Neural progenitor cell (in vitro differentiated cells): Measurements from ENCODE around the gene PMCH. TPM values are rescaled to one million over a fixed set of nuclear protein-coding genes. Genes with fewer than 3 reads are reported as not detected.
A peak's percentile ranks its signal among the peaks of the same experiment; 100 is the strongest.
"Not testable (repeated sequence)": the region's sequence is repeated elsewhere in the genome, so short reads cannot be mapped to it uniquely, and the experiment has no call there.

ENCODE experiments used
- DNase-seq: peaks from one replicate; pipeline ENCODE4 v3.0.0-alpha.2; 2016; ENCODE audit warnings: low spot score
- H2AFZ ChIP-seq: fragments of 200-600 bp; sonication (generic); replicated peaks from 2 replicates; pipeline ENCODE4 v1.6.1; 2016; ENCODE audit warnings: antibody characterized with exemption
- H3F3A ChIP-seq: fragments of 200-600 bp; sonication (generic); 2 replicates; pipeline ENCODE4 v1.6.1; 2016; ENCODE audit warnings: antibody characterized with exemption, low read depth
- H3K27ac ChIP-seq: fragments of 200-600 bp; sonication (generic); 2 replicates; pipeline ENCODE4 v1.5.1; 2016; ENCODE audit warnings: mild to moderate bottlenecking
- H3K27me3 ChIP-seq: fragments of 200-600 bp; sonication (generic); 2 replicates; pipeline ENCODE4 v1.6.1; 2016; ENCODE audit warnings: mild to moderate bottlenecking, moderate library complexity
- H3K36me3 ChIP-seq: fragments of 200-600 bp; sonication (generic); 2 replicates; pipeline ENCODE4 v1.5.1; 2016
- H3K4me1 ChIP-seq: fragments of 200-600 bp; sonication (generic); 2 replicates; pipeline ENCODE4 v1.6.1; 2016; ENCODE audit warnings: mixed run types
- H3K4me2 ChIP-seq: fragments of 200-600 bp; sonication (generic); 2 replicates; pipeline ENCODE4 v1.6.1; 2016
- H3K4me3 ChIP-seq: fragments of 200-600 bp; sonication (generic); 2 replicates; pipeline ENCODE4 v1.5.1; 2016
- H3K79me2 ChIP-seq: fragments of 200-600 bp; sonication (generic); 2 replicates; pipeline ENCODE4 v1.6.1; 2016; ENCODE audit warnings: low read depth
- H3K9ac ChIP-seq: fragments of 200-600 bp; sonication (generic); 2 replicates; pipeline ENCODE4 v1.6.1; 2016
- H3K9me3 ChIP-seq: fragments of 200-600 bp; sonication (generic); 2 replicates; pipeline ENCODE4 v1.5.1; 2016; ENCODE audit warnings: low read depth
- H4K20me1 ChIP-seq: fragments of 200-600 bp; sonication (generic); 2 replicates; pipeline ENCODE4 v1.6.1; 2016; ENCODE audit warnings: low read depth
- H3K27ac Mint-ChIP-seq: 3 replicates; pipeline ENCODE4 v1.8.0; 2021; ENCODE audit warnings: mixed read lengths
- H3K27me3 Mint-ChIP-seq: 2 replicates; pipeline ENCODE4 v1.8.0; 2022; ENCODE audit warnings: low read depth, mild to moderate bottlenecking, inconsistent platforms, moderate library complexity, mixed read lengths; ENCODE audit not compliant: insufficient read depth
- H3K36me3 Mint-ChIP-seq: 3 replicates; pipeline ENCODE4 v1.8.0; 2021; ENCODE audit warnings: mixed read lengths
- H3K4me1 Mint-ChIP-seq: 3 replicates; pipeline ENCODE4 v1.8.0; 2021; ENCODE audit warnings: mixed read lengths
- H3K4me3 Mint-ChIP-seq: 3 replicates; pipeline ENCODE4 v1.8.0; 2021; ENCODE audit warnings: mild to moderate bottlenecking, moderate library complexity, mixed read lengths
- H3K9me3 Mint-ChIP-seq: 3 replicates; pipeline ENCODE4 v1.8.0; 2020; ENCODE audit warnings: mixed read lengths
- EZH2 ChIP-seq: fragments of 200-600 bp; sonication (generic); IDR thresholded peaks from 2 replicates; pipeline ENCODE4 v1.6.1; 2017; ENCODE audit warnings: antibody characterized with exemption, mild to moderate bottlenecking, moderate library complexity
- EZH2phosphoT487 ChIP-seq: fragments of 200-600 bp; sonication (generic); IDR thresholded peaks from 2 replicates; pipeline ENCODE4 v1.6.1; 2017; ENCODE audit warnings: antibody characterized with exemption
- total RNA-seq: library from RNA; depleted of rRNA; stranded (reverse); fragments of >200 nt; gene quantifications from 2 replicates; pipeline ENCODE4 v1.2.3, GENCODE V29; 2015; ENCODE audit warnings: low replicate concordance
- TF ChIP-seq, protein P1 (sequence below): fragments of 200-600 bp; sonication (generic); IDR thresholded peaks from 2 replicates; pipeline ENCODE4 v1.5.1; 2017; ENCODE audit warnings: antibody characterized with exemption, mild to moderate bottlenecking

Gene PMCH
- total RNA-seq, 1 donor from 2014 or later: not detected

DNA sequence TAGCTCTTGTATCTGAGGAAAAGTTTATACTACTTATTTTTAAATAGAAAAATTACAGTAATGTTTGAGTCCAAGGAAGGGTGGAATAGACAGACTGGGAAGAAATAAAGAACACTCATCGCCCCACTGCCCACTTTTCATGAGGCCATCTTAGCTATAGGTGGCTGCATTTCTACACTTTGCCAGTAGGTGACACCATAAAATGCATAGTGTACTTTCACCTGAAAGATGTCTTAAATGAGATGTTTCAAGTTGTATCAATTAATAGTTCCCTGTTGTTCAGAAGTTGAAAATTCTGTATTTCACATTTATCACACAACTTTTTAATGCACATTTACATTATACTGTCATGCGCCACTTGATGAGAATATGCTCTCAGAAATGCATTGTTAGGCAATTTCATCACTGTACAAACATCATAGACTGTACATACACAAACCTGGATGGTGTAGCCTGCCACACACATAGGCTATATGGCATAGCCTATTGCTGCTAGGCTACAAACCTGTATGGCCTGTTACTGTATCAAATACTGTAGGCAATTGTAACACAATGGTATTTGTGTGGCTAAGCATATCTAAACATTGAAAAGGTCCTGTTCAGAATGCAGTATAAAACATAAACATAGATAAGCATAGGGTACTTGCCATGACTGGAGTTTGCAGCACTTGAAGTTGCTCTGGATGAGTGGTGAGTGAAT, 27.6 kb downstream of the PMCH start:
- no peaks in the 10 kb centered on the region for H3K4me1 Mint-ChIP-seq
- H3K4me2 ChIP-seq: no peak overlapping the region
- H3K36me3 Mint-ChIP-seq: no peaks in the 10 kb centered on the region
- TF ChIP-seq, protein P1, sequence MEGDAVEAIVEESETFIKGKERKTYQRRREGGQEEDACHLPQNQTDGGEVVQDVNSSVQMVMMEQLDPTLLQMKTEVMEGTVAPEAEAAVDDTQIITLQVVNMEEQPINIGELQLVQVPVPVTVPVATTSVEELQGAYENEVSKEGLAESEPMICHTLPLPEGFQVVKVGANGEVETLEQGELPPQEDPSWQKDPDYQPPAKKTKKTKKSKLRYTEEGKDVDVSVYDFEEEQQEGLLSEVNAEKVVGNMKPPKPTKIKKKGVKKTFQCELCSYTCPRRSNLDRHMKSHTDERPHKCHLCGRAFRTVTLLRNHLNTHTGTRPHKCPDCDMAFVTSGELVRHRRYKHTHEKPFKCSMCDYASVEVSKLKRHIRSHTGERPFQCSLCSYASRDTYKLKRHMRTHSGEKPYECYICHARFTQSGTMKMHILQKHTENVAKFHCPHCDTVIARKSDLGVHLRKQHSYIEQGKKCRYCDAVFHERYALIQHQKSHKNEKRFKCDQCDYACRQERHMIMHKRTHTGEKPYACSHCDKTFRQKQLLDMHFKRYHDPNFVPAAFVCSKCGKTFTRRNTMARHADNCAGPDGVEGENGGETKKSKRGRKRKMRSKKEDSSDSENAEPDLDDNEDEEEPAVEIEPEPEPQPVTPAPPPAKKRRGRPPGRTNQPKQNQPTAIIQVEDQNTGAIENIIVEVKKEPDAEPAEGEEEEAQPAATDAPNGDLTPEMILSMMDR: peak; percentile 70
- TF ChIP-seq EZH2phosphoT487 (no peak), EZH2 (no peak)
- H3K9ac ChIP-seq: no peak overlapping the region
- no peaks in the 10 kb centered on the region for H3K9me3 Mint-ChIP-seq
- no peak overlapping the region for H3K27ac ChIP-seq
- no peaks in the 10 kb centered on the region for H4K20me1 ChIP-seq
- no peaks in the 10 kb centered on the region for H3K79me2 ChIP-seq
- H3K4me3 Mint-ChIP-seq: no peak overlapping the region
- no peaks in the 10 kb centered on the region for H3K27me3 Mint-ChIP-seq
- no peak overlapping the region for H3K27ac Mint-ChIP-seq
- no peaks in the 10 kb centered on the region for H3K4me1 ChIP-seq
- H3F3A ChIP-seq: no peaks in the 10 kb centered on the region
- peaks cover 3% of the 10 kb centered on the region for H3K36me3 ChIP-seq
- H2AFZ ChIP-seq: no peak overlapping the region
- peak; percentile 49 for DNase-seq
- H3K4me3 ChIP-seq: no peak overlapping the region
- no peaks in the 10 kb centered on the region for H3K9me3 ChIP-seq
- no peaks in the 10 kb centered on the region for H3K27me3 ChIP-seq

DNA sequence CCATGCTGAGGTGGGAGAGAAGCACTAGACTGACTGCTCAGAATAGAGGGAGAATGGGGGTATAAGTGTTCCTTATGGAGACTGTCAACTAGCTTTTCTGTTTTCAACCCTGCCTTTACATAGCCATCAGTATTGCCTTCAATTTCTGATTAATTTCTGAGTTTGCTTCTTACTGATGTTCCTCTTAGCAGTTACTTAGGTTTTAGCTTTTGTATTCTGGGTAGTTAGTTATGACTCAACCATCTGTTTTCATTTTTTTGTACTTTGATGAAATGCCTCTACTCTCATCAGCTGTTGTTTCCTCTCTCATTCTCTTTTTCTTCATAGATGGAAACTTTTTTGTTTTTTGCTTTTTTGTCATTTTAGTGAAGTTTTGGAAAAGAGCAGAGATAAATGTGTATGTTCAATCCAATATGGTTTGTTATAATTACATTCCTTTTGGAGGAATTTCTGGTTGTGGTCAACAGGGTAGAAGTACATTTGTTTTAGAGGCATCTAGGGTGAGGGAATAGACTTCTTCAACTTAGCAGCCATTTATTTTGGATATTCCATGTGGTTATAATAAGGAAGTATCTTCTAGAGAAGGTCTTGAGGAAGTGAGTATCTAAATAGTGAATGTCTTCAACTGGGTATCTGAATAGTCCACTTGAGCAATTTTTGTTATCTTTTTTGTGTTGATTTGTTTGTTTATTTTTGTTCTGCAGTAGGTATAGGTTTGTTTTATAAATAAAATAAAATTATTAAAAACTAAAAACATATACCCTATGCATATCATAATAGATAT, 29.6 kb downstream of the PMCH start:
- H4K20me1 ChIP-seq: no peaks in the 10 kb centered on the region
- no peak overlapping the region for H3K4me3 ChIP-seq
- H3K27ac ChIP-seq: no peak overlapping the region
- H3K9me3 ChIP-seq: no peaks in the 10 kb centered on the region
- Mint-ChIP-seq H3K4me3 (no peak overlapping the region), H3K9me3 (no peaks in the 10 kb centered on the region), H3K27me3 (no peaks in the 10 kb centered on the region), H3K27ac (no peak overlapping the region), H3K4me1 (no peaks in the 10 kb centered on the region), H3K36me3 (no peaks in the 10 kb centered on the region)
- TF ChIP-seq, protein P1: no peak
- TF ChIP-seq EZH2: no peak
- no peak for TF ChIP-seq EZH2phosphoT487
- H3K36me3 ChIP-seq: peaks cover 3% of the 10 kb centered on the region
- H3K9ac ChIP-seq: no peak overlapping the region
- H3K4me1 ChIP-seq: no peaks in the 10 kb centered on the region
- H3K4me2 ChIP-seq: no peak overlapping the region
- H3K79me2 ChIP-seq: no peaks in the 10 kb centered on the region
- no peak for DNase-seq
- H3K27me3 ChIP-seq: no peaks in the 10 kb centered on the region
- H2AFZ ChIP-seq: no peak overlapping the region
- no peaks in the 10 kb centered on the region for H3F3A ChIP-seq

DNA sequence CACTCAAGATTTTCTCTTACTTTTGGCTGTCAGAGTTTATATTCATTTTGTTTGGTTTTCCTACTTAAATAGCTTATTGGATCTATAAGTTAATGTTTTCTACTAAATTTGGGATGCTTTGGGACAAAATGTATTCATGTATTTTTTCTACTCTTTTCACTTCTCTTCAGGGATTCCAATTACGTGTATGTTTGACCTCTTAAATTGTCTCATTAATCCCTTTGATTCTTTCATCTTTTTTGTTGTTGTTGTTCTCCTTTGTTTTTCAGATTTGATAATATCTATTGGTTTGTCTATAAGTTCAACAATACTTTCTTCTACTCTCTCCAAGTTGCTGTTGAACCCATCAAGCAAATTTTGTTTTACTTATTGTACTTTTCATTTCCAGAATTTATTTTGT, 34.2 kb downstream of the PMCH start:
- Mint-ChIP-seq H3K27ac (no peak overlapping the region), H3K4me1 (no peaks in the 10 kb centered on the region), H3K36me3 (peaks cover 2% of the 10 kb centered on the region), H3K4me3 (no peak overlapping the region), H3K9me3 (no peaks in the 10 kb centered on the region), H3K27me3 (no peaks in the 10 kb centered on the region)
- Histone ChIP-seq H2AFZ (no peak overlapping the region), H3K27me3 (no peaks in the 10 kb centered on the region), H3K4me3 (no peak overlapping the region), H3K9me3 (no peaks in the 10 kb centered on the region), H3K79me2 (no peaks in the 10 kb centered on the region), H3K4me2 (no peak overlapping the region), H3K27ac (no peak overlapping the region), H3F3A (no peaks in the 10 kb centered on the region), H4K20me1 (no peaks in the 10 kb centered on the region), H3K36me3 (no peaks in the 10 kb centered on the region), H3K4me1 (no peaks in the 10 kb centered on the region), H3K9ac (no peak overlapping the region)
- DNase-seq: no peak
- TF ChIP-seq EZH2 (no peak), EZH2phosphoT487 (no peak)
- TF ChIP-seq, protein P1: no peak

DNA sequence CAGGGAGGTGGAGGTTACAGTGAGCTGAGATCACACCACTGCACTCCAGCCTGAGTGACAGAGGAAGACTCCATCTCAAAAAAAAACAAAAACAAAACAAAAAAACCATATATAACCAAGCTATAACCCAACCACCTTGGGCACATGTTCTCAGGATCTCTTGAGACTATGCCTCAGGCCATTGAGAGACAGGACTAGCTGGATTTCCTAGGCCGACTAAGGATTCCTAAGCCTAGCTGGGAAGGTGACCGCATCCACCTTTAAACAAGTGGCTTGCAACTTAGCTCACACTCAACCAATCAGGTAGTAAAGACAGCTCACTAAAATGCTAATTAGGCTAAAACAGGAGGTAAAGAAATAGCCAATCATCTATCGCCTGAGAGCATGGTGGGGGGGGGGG, 42.4 kb downstream of the PMCH start:
- H3K4me3 Mint-ChIP-seq, H3K4me2 ChIP-seq, H3K27ac Mint-ChIP-seq, H3K36me3 ChIP-seq, H3K9me3 Mint-ChIP-seq, H3K4me1 Mint-ChIP-seq, H3K27me3 ChIP-seq, H3K27ac ChIP-seq, H3K79me2 ChIP-seq, H3K27me3 Mint-ChIP-seq, H2AFZ ChIP-seq, H3K9me3 ChIP-seq, H3K9ac ChIP-seq, H3K4me1 ChIP-seq, H3F3A ChIP-seq, DNase-seq, H3K4me3 ChIP-seq, H4K20me1 ChIP-seq, H3K36me3 Mint-ChIP-seq: not testable (repeated sequence)

DNA sequence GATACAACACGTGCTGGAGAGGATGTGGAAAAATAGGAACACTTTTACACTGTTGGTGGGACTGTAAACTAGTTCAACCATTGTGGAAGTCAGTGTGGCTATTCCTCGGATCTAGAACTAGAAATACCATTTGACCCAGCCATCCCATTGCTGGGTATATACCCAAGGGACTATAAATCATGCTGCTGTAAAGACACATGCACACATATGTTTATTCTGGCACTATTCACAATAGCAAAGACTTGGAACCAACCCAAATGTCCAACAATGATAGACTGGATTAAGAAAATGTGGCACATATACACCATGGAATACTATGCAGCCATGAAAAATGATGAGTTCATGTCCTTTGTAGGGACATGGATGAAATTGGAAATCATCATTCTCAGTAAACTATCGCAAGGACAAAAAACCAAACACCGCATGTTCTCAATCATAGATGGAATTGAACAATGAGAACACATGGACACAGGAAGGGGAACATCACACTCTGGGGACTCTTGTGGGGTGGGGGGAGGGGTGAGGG, 50.5 kb downstream of the PMCH start:
- H3K27ac ChIP-seq, H3K4me3 ChIP-seq, H3K9me3 ChIP-seq, H3K4me1 ChIP-seq, H2AFZ ChIP-seq, H3K4me2 ChIP-seq, H3K4me1 Mint-ChIP-seq, H3K79me2 ChIP-seq, DNase-seq, H3K27me3 ChIP-seq, H3K27ac Mint-ChIP-seq, H4K20me1 ChIP-seq, H3K4me3 Mint-ChIP-seq, H3K9ac ChIP-seq, H3K36me3 ChIP-seq, H3K9me3 Mint-ChIP-seq, H3K27me3 Mint-ChIP-seq, H3F3A ChIP-seq: not testable (repeated sequence)
- peaks cover 16% of the 10 kb centered on the region for H3K36me3 Mint-ChIP-seq
